HTR-8/SVneo (cell line): Measurements from ENCODE around the gene STIM2.
"Not testable (repeated sequence)": the region's sequence is repeated elsewhere in the genome, so short reads cannot be mapped to it uniquely, and the experiment has no call there.

ENCODE experiments used
- DNase-seq: peaks from one replicate; pipeline ENCODE4 v3.0.0; 2011; ENCODE audit warnings: low spot score, mixed read lengths; ENCODE audit not compliant: insufficient read length
- FAIRE-seq: peaks from 2 replicates; lab custom pipeline; 2011; peaks lifted over from hg19 to GRCh38; lab: Jason Lieb, UNC

STIM2 gene

GRCh38 chr4:26892480-26893150 is 32.0 kb downstream of the STIM2 start:
- FAIRE-seq = no peak

GRCh38 chr4:26893491-26893890 is 32.9 kb downstream of the STIM2 start:
- no peak for FAIRE-seq

More at GRCh38 chr4:26892480-26893150, 32.0 kb downstream of the STIM2 start:
- no peak for DNase-seq

GRCh38 chr4:26894881-26895280 is 34.2 kb downstream of the STIM2 start:
- FAIRE-seq, DNase-seq: not testable (repeated sequence)

More at GRCh38 chr4:26893491-26893890, 32.9 kb downstream of the STIM2 start:
- no peak for DNase-seq

- DNase-seq (peak; percentile 2), FAIRE-seq (no peak)
Measured at GRCh38 chr4:26896636-26897035, 36.0 kb downstream of the STIM2 start.

- FAIRE-seq = no peak
- no peak for DNase-seq
Measured at GRCh38 chr4:26899991-26900390, 39.4 kb downstream of the STIM2 start.

- FAIRE-seq (no peak), DNase-seq (no peak)
Measured at GRCh38 chr4:26900765-26901164, 40.1 kb downstream of the STIM2 start.

- DNase-seq (no peak), FAIRE-seq (no peak)
Measured at GRCh38 chr4:26905172-26905571, 44.5 kb downstream of the STIM2 start.

- no peak for DNase-seq
- no peak for FAIRE-seq
Measured at GRCh38 chr4:26907731-26908599, 47.3 kb downstream of the STIM2 start.

GRCh38 chr4:26909369-26909768 is 48.7 kb downstream of the STIM2 start:
- FAIRE-seq (no peak), DNase-seq (no peak)

- DNase-seq (no peak), FAIRE-seq (no peak)
Measured at GRCh38 chr4:26911254-26911653, 50.6 kb downstream of the STIM2 start.

GRCh38 chr4:26912069-26912468 is 51.4 kb downstream of the STIM2 start:
- DNase-seq = no peak
- no peak for FAIRE-seq

- DNase-seq (no peak), FAIRE-seq (no peak)
Measured at GRCh38 chr4:26912810-26913209, 52.2 kb downstream of the STIM2 start.

- DNase-seq (no peak), FAIRE-seq (no peak)
Measured at GRCh38 chr4:26916195-26916594, 55.6 kb downstream of the STIM2 start.

GRCh38 chr4:26930964-26931363 is 70.3 kb downstream of the STIM2 start:
- FAIRE-seq = no peak
- no peak for DNase-seq

GRCh38 chr4:26931451-26931850 is 70.8 kb downstream of the STIM2 start:
- DNase-seq (no peak), FAIRE-seq (no peak)

- DNase-seq (no peak), FAIRE-seq (no peak)
Measured at GRCh38 chr4:26931966-26932365, 71.3 kb downstream of the STIM2 start.

GRCh38 chr4:26935397-26935796 is 74.8 kb downstream of the STIM2 start:
- DNase-seq (no peak), FAIRE-seq (no peak)

GRCh38 chr4:26936284-26937065 is 75.8 kb downstream of the STIM2 start:
- FAIRE-seq = no peak

GRCh38 chr4:26937139-26937538 is 76.5 kb downstream of the STIM2 start:
- no peak for FAIRE-seq
- no peak for DNase-seq

More at GRCh38 chr4:26936284-26937065, 75.8 kb downstream of the STIM2 start:
- no peak for DNase-seq

- no peak for FAIRE-seq
- no peak for DNase-seq
Measured at GRCh38 chr4:26937567-26937966, 76.9 kb downstream of the STIM2 start.

GRCh38 chr4:26938516-26938915 is 77.9 kb downstream of the STIM2 start:
- FAIRE-seq (no peak), DNase-seq (no peak)
